GM21447 (cell line): Measurements from ENCODE around the gene TSNAX.
"Not testable (repeated sequence)": the region's sequence is repeated elsewhere in the genome, so short reads cannot be mapped to it uniquely, and the experiment has no call there.

ENCODE experiments used
- ATAC-seq: cut with Tn5 transposase; IDR thresholded peaks from one replicate; pipeline ENCODE4 v1.9.1; 2021; ENCODE audit not compliant: unreplicated experiment

TSNAX gene

DNA sequence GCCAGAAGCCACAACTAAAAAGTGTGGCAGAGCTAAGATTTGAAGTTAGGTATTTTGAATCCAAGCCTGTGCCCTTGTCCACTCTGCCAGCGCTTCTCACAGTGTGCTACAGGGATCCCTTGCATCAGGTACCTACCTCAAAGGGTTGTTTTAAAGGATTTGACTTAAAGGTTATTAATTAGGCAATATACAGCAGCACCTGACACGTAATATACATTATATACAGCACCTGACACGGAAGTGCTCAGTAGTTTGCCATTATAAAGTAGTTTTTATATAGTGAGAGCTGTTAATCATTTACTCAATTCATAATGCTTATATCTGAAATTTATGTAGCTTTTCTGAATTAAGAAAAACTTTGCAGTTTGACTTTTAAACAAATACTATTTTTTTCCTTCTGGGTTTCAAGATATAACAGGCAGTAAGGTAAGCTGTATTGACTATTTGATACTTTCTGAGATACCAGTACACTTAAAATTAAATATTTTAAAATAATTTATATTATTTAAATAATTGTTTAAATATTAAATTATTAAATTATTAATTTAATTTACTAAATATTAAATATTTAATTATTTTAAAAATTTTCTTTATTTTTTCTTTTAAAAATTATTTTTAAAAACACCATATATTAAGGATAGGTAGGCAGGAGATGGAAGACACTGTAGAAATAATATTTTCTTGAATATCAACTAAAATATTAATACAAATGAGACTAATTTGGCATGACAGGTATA is 33.3 kb downstream of the TSNAX start:
- ATAC-seq = no peak

DNA sequence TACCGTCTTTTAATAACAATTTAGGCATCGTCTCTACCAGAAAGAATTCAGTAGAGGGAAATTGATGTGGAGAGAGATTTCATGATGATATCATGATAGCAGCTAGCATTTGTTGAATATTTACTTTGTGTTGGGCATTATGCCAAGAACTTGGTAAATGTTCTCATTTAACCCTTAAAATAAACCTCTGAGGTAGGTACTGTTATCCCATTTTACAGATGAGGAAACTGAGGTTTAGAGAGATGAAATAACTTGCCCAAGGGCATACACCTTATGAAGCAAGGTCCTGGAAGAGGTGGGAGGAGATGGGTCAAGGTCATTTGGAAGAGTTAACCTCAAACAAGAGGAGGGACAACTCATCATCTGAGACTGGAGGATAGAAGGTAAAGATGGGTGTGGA is 34.8 kb downstream of the TSNAX start:
- no peak for ATAC-seq

DNA sequence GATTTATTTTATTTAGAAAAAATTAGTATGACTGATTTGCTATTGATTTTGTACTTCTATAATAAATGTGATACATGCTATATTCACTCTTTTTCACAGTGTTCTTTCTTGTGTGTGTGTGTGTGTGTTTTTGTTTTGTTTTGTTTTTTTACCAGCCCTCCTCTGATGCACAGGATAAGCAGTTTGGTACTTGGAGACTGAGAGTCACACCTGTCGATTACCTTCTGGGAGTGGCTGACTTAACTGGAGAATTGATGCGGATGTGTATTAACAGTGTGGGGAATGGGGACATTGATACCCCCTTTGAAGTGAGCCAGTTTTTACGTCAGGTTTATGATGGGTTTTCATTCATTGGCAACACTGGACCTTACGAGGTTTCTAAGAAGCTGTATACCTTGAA is 35.9 kb downstream of the TSNAX start:
- ATAC-seq = no peak

DNA sequence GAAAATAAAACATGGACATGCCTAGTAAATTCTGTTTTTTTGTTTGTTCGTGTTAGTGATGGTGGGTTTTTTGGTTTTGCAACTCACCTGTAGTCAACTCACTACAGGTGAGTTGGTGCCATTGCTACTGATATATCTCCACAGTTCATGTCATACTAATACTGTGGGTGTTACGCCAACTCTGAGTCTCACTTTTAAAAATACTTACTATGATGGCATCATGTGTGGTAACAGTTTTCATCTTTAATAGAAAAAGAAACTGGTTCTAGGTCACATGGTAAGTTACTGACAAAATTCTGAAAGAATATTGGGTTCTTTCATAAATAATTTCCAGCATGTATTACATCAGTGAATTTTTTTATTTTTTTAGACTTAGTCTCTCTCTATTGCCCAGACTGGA is 38.0 kb downstream of the TSNAX start:
- no peak for ATAC-seq

DNA sequence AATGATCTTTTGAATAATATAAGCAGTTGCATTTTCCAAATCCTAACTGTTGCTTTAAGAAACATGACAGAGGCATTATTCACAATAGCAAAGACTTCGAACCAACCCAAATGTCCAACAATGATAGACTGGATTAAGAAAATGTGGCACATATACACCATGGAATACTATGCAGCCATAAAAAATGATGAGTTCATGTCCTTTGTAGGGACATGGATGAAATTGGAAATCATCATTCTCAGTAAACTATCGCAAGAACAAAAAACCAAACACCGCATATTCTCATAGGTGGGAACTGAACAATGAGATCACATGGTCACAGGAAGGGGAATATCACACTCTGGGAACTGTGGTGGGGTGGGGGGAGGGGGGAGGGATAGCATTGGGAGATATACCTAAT is 41.8 kb downstream of the TSNAX start:
- not testable (repeated sequence) for ATAC-seq

DNA sequence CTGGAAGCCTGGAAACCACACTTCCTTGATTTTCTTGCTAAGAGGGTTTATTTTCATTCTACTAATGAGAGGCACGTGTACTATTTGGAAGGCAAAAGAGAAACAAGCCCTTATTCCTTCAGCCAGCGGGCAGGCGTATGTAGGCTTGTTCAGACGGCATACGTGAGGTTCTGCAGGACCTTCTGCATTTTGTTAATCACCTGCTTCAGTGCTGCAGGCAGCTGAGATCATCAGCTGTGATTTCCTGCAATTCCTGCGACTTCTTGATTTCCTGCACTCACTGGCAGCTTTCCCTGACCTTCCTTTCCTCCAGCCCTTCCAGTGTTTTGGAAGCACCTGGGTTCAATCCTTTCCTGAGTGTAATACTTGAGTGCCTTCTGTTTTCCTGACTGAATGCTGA is 43.4 kb downstream of the TSNAX start:
- ATAC-seq = no peak

DNA sequence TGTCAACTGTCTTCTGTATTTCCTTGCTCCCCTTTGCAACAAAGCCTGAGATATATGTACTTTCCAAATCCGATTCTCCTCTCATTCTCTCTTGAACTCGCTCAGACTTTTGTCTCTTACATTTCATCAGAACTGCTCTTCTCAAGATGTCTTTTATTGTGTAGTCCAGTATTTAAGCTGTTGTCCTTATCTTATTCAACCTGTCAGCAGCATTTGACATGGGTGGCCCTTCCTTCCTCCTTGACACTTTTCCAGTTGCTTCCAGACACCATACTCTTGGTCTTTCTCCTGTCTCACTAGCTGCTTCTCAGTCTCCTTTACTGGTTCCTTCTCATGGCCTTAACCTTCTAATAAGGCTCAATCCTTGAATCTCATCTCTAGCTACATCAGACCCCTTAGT is 47.0 kb downstream of the TSNAX start:
- ATAC-seq = no peak

DNA sequence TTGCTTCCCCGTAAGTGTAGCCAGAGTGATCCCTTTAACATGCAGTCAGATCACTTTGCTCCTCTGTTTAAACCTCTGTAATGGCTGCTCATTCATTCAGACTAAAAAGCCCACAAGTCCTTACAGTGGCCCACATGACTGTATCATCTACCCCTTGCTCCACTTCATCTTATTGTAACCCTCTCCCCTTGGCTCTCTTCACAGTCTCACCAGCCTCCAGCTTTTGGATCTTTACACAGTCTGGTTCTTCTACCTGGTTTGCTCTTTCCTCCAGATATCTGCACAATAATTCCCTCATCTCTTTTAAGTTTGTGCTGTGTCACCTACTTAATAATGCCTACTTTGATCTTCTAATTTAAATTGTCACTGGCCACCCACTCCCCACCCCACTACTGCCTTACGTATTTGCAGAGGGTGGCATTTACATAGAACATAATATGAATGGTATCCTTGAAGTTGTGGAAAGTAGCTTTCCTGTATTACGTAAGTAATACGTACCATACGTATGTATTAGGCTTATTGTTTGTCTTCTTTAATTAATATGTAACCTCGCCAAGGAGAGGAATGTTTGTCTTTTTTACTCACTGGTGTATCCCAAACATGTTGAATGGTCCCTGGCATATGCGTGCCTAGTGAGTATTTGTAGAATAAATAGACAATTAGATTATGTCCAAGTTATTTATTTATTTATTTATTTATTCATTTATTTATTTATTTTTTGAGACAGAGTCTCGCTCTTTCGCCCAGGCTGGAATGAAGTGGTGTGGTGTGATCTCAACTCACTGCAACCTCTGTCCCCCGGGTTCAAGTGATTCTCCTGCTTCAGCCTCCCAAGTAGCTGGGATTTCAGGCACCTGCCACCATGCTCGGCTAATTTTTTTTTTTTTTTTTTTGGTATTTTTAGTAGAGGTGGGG is 48.6 kb downstream of the TSNAX start:
- no peak for ATAC-seq

DNA sequence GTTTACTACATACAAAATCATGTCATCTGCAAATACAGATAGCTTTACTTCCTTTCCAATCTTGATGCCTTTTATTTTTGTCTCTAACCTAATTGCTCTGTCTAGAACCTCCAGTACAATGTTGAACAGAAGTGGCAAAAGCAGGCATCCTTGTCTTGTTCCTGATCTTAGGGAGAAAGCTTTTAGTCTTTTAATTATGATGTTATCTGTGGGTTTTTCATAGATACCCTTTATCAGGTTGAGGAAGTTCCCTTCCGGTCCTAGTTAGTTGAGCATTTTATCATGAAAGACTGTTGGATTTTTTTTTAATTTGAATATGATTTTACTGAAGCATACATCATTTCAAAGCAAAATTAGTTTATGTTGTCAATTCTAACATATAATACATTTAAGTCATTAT is 52.4 kb downstream of the TSNAX start:
- ATAC-seq = no peak

DNA sequence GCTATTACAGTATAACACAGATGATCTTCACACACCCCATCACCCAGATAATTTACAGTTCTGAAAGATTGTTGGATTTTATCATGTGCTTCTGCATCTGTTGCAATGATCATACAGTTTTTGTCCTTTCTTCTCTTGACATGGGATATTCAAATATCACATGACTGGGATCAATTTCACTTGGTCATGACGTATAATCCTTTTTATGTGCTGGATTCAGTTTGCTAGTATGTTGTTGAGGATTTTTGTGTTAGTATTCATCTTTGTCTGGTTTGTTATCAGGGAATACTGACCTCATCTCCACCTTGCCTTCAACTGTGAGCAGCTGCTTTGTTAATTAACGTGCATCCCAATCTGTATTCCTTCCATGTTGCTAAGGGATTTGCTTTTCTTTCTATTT is 53.4 kb downstream of the TSNAX start:
- ATAC-seq = no peak

DNA sequence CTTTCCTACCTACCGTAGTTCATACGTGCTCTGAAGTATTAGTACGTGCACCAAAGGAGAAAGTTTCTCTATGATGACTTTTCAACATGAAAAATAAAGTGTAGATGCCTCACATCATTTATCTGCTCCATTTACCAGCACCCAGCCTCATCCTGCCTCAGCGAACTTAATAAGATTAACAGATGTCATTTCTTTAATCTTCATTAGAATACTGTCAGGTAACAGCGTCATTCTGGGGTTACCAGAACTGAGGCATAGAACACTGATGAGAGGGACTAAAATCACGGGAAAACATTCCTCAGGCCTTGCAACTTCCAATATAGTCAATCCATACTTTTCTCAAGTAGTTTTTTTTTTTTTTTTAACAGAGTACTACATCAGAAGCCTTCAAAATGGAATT is 54.9 kb downstream of the TSNAX start:
- no peak for ATAC-seq

DNA sequence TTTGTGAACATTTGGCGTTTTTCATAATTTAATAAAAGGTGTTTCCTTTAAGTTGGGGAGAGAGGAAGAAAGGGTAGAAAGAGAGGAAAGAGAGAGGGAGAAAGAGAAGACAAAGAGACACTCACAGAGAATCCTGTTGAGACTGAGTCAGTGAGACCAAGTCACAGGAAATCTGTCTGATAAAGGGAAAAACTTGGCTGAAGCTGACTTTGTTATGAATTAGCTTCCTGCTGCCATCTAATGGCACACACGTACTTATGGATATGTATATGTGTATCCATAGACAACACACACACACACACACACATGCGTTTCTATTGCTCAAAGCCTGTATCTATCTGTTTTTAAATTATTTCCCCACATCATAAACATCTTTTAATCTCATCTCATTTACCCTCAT is 55.6 kb downstream of the TSNAX start:
- ATAC-seq = no peak

DNA sequence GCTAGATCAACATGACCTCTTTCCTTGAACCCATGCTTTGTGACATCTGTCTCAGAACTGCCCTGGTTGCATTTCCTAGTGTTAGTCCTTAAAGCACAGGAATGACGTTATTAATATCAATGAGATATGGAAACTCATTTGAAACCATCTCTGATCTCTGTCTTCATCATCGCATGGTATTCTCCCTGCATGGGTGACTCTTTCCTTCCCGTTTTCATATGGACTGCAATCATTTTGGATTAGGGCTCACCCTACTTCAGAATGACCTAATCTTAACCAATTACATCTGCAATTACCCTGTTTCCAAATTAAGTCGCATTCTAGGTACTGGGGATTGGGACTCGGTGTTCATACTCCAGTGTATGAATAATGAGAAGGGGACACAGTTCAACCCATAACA is 56.5 kb downstream of the TSNAX start:
- ATAC-seq = no peak

DNA sequence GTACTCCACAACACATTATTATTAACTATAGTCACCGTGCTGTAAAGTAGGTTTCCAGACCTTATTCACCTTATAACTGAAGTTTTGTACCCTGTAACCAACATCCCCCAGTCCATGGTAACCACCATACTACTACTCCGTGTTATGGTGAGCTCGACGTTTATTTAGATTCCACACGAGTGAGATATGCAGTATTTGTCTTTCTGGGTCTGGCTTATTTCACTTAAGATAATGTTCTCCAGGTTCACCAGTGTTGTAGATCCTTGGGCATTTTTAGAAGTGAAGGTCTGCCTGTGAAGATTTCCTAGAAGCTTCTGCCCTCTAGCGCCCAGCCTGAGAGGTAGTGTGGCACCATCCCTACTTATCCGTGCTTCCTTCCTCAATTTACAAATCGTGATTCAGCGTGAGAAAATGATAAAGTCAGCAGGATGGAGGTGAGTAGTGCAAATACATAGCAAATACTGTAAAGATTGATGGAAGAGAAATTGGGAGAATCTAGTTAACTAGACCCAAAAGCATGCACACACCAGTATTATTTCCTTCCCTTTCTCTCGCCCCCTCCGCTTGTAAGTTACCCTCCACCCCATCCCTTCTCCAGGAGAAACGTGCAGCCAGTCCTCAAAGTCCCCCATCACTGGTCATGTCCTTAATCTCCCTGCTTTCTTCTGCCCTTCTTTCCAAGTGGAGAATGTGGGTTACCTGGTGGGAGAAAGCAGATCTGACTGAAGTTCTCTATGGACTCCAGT is 62.2 kb downstream of the TSNAX start:
- ATAC-seq = no peak

DNA sequence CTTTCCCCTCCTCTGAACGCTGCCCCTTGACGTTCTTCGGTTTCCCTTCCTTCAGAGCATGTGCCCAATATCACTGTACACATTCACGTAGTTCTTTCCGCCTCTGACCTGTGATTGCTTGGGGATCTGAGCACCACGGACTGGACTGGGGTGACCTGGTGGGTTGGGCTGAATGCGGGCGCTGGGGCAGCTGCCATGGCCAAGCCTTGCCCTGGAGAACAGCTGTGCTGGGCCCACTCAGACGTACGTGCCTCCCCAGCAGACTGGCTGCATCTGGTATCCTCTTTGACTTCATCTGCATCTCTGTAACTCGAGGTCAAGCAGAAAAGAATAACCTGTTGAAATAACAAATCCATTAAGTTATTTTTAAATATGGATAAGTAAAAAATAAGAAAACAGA is 63.0 kb downstream of the TSNAX start:
- ATAC-seq = no peak

DNA sequence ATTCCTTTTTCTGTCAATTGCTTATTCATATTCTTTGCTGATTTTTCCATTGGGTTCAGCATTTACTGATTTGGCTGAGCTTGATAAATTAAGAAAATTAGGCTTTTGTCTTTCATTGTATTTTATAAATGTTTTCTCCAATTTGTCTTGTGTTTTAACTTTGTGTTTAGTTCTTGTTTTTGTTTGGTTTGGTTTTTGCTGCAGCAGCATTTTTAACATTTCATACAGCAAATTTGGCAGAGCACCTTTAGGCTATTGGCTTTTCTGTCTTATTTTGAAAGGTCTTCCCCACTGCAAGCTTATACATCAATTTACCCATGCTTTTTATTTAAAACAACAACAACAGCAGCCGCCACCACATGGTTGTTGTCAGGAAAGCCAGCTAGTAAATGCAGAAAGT is 64.3 kb downstream of the TSNAX start:
- ATAC-seq = no peak

DNA sequence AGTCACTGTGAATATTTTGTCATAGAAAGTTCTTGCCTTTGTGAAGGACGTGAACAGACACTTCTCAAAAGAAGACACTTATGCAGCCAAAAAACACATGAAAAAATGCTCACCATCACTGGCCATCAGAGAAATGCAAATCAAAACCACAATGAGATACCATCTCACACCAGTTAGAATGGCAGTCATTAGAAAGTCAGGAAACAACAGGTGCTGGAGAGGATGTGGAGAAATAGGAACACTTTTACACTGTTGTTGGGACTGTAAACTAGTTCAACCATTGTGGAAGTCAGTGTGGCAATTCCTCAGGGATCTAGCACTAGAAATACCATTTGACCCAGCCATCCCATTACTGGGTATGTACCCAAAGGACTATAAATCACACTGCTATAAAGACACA is 64.8 kb downstream of the TSNAX start:
- not testable (repeated sequence) for ATAC-seq

DNA sequence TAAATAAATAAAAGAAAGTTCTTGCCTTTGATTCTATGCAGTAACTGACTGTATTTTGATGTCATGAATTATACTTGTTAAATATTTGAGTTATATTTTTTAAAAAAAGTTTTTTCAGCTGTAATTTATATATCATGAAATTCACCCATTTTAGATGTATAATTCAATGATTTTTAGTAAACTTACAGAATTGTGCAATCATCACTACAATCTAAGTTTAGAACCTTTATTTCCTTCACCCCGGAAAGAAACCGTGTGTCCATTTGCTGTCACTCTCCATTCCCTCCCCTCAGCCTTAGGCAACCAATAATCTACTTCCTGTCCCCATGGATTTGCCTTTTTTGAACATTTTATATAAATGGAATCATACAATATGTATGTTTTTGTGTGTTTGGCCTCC is 65.7 kb downstream of the TSNAX start:
- no peak for ATAC-seq

DNA sequence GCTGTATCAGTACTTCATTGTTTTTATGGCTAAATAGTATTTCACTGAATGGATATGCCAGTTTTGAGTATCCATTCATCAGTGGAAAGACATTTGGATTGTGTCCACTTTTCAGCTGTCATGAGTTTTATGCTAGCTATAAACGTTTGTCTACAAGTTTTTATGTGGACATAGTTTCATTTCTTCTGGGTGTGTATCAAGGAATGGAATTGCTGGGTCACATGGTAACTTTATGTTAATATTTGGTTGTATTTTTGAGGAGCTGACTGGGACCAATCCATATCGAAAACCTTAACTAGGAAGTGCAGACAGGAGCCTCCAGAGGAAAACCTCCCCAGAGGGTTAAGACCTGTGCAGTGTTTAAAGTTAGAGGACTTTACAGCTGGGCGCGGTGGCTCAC is 66.3 kb downstream of the TSNAX start:
- ATAC-seq = no peak

DNA sequence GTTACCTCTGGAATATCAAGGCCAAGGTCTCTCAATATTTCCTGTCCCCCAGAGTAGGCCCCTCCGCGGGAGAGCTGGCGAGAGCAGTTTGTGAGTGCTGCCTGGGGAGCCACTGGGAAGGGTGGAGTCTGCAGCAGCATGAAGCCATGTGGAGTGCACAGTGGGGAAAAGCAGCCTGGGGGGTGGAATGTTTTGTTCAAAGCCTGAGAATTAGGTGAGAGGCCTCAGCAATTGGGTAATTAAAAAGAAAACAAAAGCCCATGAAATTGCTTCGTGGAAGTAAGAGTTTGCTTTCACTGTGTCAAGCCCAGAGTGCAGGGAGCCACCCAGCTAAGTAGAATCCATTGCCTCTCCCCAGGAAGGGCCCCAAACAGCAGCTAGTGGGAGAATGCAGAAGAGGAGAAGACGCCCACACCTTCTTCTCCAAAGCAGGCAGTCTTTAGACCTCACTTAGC is 67.9 kb downstream of the TSNAX start:
- ATAC-seq = no peak

DNA sequence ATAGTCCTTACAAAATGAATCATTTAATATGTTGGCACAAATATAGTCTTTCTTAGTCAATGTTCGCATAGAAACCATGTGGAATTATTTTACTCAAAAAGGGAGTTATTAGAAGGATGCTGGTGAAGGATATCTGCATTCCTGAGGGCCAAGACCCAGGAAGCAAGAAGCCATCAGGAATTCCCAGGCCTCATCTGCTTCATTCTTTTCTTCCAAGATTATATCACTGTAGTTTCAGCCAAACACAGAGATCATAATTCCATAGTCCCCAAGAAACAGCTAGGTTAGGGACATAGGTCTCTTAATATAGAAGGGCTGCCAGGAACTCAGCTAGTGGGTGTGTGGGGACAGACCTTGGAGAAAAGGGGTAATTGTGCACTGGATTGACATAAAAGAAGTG is 69.5 kb downstream of the TSNAX start:
- ATAC-seq = no peak
